Keratinocyte (primary cell): ENCODE data around the gene KIF22. TPM values are rescaled to one million over a fixed set of nuclear protein-coding genes. Genes with fewer than 3 reads are reported as not detected.

Source experiments
- DNase-seq: peaks from one replicate; pipeline ENCODE4 v3.0.0-alpha.2; 2011; ENCODE audit warnings: low read depth, missing footprints, low spot score
- FAIRE-seq: peaks from 2 replicates; lab custom pipeline; 2011; peaks lifted over from hg19 to GRCh38; lab: Jason Lieb, UNC
- H2AFZ ChIP-seq: 2 replicates; pipeline ENCODE4 v1.6.0; 2012; ENCODE audit warnings: low read length, control low read depth, inconsistent platforms; ENCODE audit not compliant: control insufficient read depth
- H3K27ac ChIP-seq: 2 replicates; pipeline ENCODE4 v1.5.1; 2011; ENCODE audit warnings: low read length; ENCODE audit not compliant: control insufficient read depth, insufficient read depth
- H3K27me3 ChIP-seq: 3 replicates; pipeline ENCODE4 v1.6.0; 2011; ENCODE audit warnings: low read length; ENCODE audit not compliant: control insufficient read depth, insufficient read depth; ENCODE audit errors: extremely low read depth
- H3K36me3 ChIP-seq, 2 experiments: 2 replicates in 1 of 2; 3 replicates in 1 of 2; pipeline ENCODE4 v1.5.1; 2011; ENCODE audit warnings: low read length in 2 of 2, mild to moderate bottlenecking in 1 of 2; ENCODE audit not compliant: control insufficient read depth in 2 of 2, insufficient read depth in 2 of 2; ENCODE audit errors: extremely low read depth in 1 of 2
- H3K4me1 ChIP-seq: 3 replicates; pipeline ENCODE4 v1.5.1; 2011; ENCODE audit warnings: low read length; ENCODE audit not compliant: control insufficient read depth, insufficient read depth; ENCODE audit errors: extremely low read depth
- H3K4me2 ChIP-seq: 3 replicates; pipeline ENCODE4 v1.6.0; 2011; ENCODE audit warnings: low read depth, low read length; ENCODE audit not compliant: control insufficient read depth, insufficient read depth; ENCODE audit errors: extremely low read depth
- H3K4me3 ChIP-seq, 3 experiments: fragments of 200-600 bp in 1 of 3; sonication (generic) in 1 of 3; 2 replicates in 2 of 3; 3 replicates in 1 of 3; pipeline ENCODE4 v1.5.1; 2011 to 2016; ENCODE audit warnings: low read length in 3 of 3, mild to moderate bottlenecking in 3 of 3, control low read depth in 2 of 3, inconsistent platforms in 1 of 3, low read depth in 1 of 3, mixed read lengths in 1 of 3, mixed run types in 1 of 3, moderate library complexity in 1 of 3; ENCODE audit not compliant: control insufficient read depth in 2 of 3, insufficient read depth in 2 of 3; ENCODE audit errors: extremely low read depth in 1 of 3
- H3K79me2 ChIP-seq: 2 replicates; pipeline ENCODE4 v1.6.0; 2012; ENCODE audit warnings: low read length; ENCODE audit not compliant: control insufficient read depth, insufficient read depth
- H3K9ac ChIP-seq: 3 replicates; pipeline ENCODE4 v1.6.0; 2011; ENCODE audit warnings: low read length; ENCODE audit not compliant: control insufficient read depth, insufficient read depth; ENCODE audit errors: extremely low read depth
- H3K9me1 ChIP-seq: 3 replicates; pipeline ENCODE4 v1.6.0; 2011; ENCODE audit warnings: low read length; ENCODE audit not compliant: control insufficient read depth, insufficient read depth; ENCODE audit errors: extremely low read depth
- H3K9me3 ChIP-seq: 2 replicates; pipeline ENCODE4 v1.5.1; 2012; ENCODE audit warnings: low read depth, low read length; ENCODE audit not compliant: control insufficient read depth
- H4K20me1 ChIP-seq: 3 replicates; pipeline ENCODE4 v1.6.0; 2011; ENCODE audit warnings: low read length; ENCODE audit not compliant: control insufficient read depth, insufficient read depth; ENCODE audit errors: extremely low read depth
- CTCF ChIP-seq, 3 experiments: IDR thresholded peaks in 1 of 3; conservative IDR thresholded peaks in 1 of 3; optimal IDR thresholded peaks in 1 of 3; 2 replicates in 2 of 3; 3 replicates in 1 of 3; pipeline versions ENCODE3 to v1.5.1; 2011; ENCODE audit warnings: low read length in 3 of 3, mild to moderate bottlenecking in 3 of 3, moderate library complexity in 2 of 3, control low read depth in 1 of 3, inconsistent platforms in 1 of 3; ENCODE audit not compliant: insufficient read depth in 2 of 3; ENCODE audit errors: extremely low read depth in 1 of 3
- EZH2 ChIP-seq: IDR thresholded peaks from one replicate; pipeline ENCODE4 v1.6.1; 2012; ENCODE audit warnings: inconsistent platforms, mild to moderate bottlenecking, low read length, moderate library complexity
- dilution Hi-C: fragments of 300-500 bp; cut with MboI; formaldehyde crosslinking; loops from one replicate; pipeline ENCODE4 v1.7.0; 2020; ENCODE audit warnings: low sequenced_read_pairs; ENCODE audit not compliant: extremely low pct_ligation_motif_present
- polyA plus RNA-seq, 5 experiments: library from polyadenylated mRNA; depleted of rRNA in 3 of 5; stranded (reverse) in 3 of 5; stranded (forward) in 1 of 5; unstranded in 1 of 5; fragments of >200 nt; gene quantifications; 1 replicate in 1 of 5; 2 replicates in 3 of 5; 3 replicates in 1 of 5; pipeline versions ENCODE4 v1.2.1 to v1.2.3, GENCODE V29; 2011 to 2012; ENCODE audit warnings: missing spikeins in 2 of 5, low read depth in 1 of 5, low replicate concordance in 1 of 5

Gene KIF22
- polyA plus RNA-seq, 1 donor (not counting 4 experiments of a cell fraction or from before 2014, with no cell fraction given) = 43.7 TPM

GRCh38 chr16:29794231-29794710, 3.7 kb downstream of the KIF22 start:
- Histone ChIP-seq H3K9ac (no peak overlapping the region), H3K36me3 (peaks cover 13 to 21% of the 10 kb centered on the region in 2 experiments), H3K4me2 (no peak overlapping the region), H3K27ac (no peak overlapping the region), H3K9me3 (no peaks in the 10 kb centered on the region), H3K9me1 (no peaks in the 10 kb centered on the region), H3K79me2 (peaks cover 58% of the 10 kb centered on the region), H3K27me3 (no peaks in the 10 kb centered on the region), H3K4me3 (no peak overlapping the region), H3K4me1 (peaks cover 21% of the 10 kb centered on the region), H4K20me1 (no peaks in the 10 kb centered on the region), H2AFZ (no peak overlapping the region)
- FAIRE-seq = no peak
- TF ChIP-seq CTCF (optimal IDR thresholded peaks at IDR 0.05 in 1 of 3, IDR thresholded peaks at IDR 0.05 in 1 of 3, conservative IDR thresholded peaks at IDR 0.05 in 1 of 3; ENCODE audit: extremely low read depth in 1 of 3, insufficient read depth in 2 of 3, low read length in 3 of 3) (no peak), EZH2 (no peak)
- DNase-seq = no peak
- dilution Hi-C loops = no loop called here

- H3K9me1 ChIP-seq = no peaks in the 10 kb centered on the region
- H3K4me3 ChIP-seq = no peak overlapping the region
- H3K4me2 ChIP-seq = no peak overlapping the region
- no peaks in the 10 kb centered on the region for H3K9me3 ChIP-seq
- no peaks in the 10 kb centered on the region for H4K20me1 ChIP-seq
- DNase-seq (no peak), FAIRE-seq (no peak)
- no peaks in the 10 kb centered on the region for H3K27me3 ChIP-seq
- TF ChIP-seq EZH2 (no peak), CTCF (optimal IDR thresholded peaks at IDR 0.05 in 1 of 3, IDR thresholded peaks at IDR 0.05 in 1 of 3, conservative IDR thresholded peaks at IDR 0.05 in 1 of 3; ENCODE audit: extremely low read depth in 1 of 3, insufficient read depth in 2 of 3, low read length in 3 of 3) (no peak)
- H3K27ac ChIP-seq = no peak overlapping the region
- dilution Hi-C loops = no loop called here
- no peak overlapping the region for H3K9ac ChIP-seq
- peaks cover 8% of the 10 kb centered on the region for H3K4me1 ChIP-seq
- H3K36me3 ChIP-seq = peaks cover 19 to 32% of the 10 kb centered on the region in 2 experiments
- H2AFZ ChIP-seq = no peak overlapping the region
- H3K79me2 ChIP-seq = peaks cover 4% of the 10 kb centered on the region
These were observed 11.9 kb downstream of the KIF22 start for GRCh38 chr16:29802416-29802935.
